Parathyroid adenoma (tissue), 2 donors: ENCODE data around the gene HHLA2.

ENCODE experiments used
- H2AFZ ChIP-seq: fragments of 300-600 bp; sonication (generic); one replicate; pipeline ENCODE4 v1.7.0; 2017; ENCODE audit warnings: antibody characterized with exemption, mild to moderate bottlenecking
- H3K27ac ChIP-seq: fragments of 300-600 bp; sonication (generic); one replicate; pipeline ENCODE4 v1.7.0; 2017
- H3K27me3 ChIP-seq: fragments of 300-600 bp; sonication (generic); one replicate; pipeline ENCODE4 v1.7.0; 2017; ENCODE audit warnings: low read length; ENCODE audit not compliant: control insufficient read depth, insufficient read depth
- H3K36me3 ChIP-seq: fragments of 300-600 bp; sonication (generic); one replicate; pipeline ENCODE4 v1.7.0; 2017; ENCODE audit warnings: low read length; ENCODE audit not compliant: control insufficient read depth, insufficient read depth
- H3K4me1 ChIP-seq: fragments of 300-600 bp; sonication (generic); one replicate; pipeline ENCODE4 v1.7.0; 2017; ENCODE audit warnings: control low read depth
- H3K4me2 ChIP-seq: fragments of 300-600 bp; sonication (generic); one replicate; pipeline ENCODE4 v1.7.0; 2017; ENCODE audit warnings: low read length
- H3K4me3 ChIP-seq: fragments of 300-600 bp; sonication (generic); one replicate; pipeline ENCODE4 v1.7.0; 2017; ENCODE audit warnings: low read depth, low read length
- H3K79me2 ChIP-seq: fragments of 300-600 bp; sonication (generic); one replicate; pipeline ENCODE4 v1.7.0; 2017; ENCODE audit warnings: control low read depth
- H3K9ac ChIP-seq: fragments of 300-600 bp; sonication (generic); one replicate; pipeline ENCODE4 v1.7.0; 2017; ENCODE audit warnings: mild to moderate bottlenecking
- H3K9me3 ChIP-seq: fragments of 300-600 bp; sonication (generic); one replicate; pipeline ENCODE4 v1.7.0; 2017; ENCODE audit warnings: low read length; ENCODE audit not compliant: control insufficient read depth
- CTCF ChIP-seq: fragments of 300-600 bp; sonication (generic); IDR thresholded peaks from one replicate; pipeline ENCODE4 v1.7.0; 2017; ENCODE audit warnings: antibody characterized with exemption, mild to moderate bottlenecking
- donor health status: primary hyperparathyroidism.

HHLA2 gene

GRCh38 chr3:108319428-108320082 is 23.2 kb downstream of the HHLA2 start:
- Histone ChIP-seq H2AFZ (no peak overlapping the region), H3K27ac (no peak overlapping the region), H3K36me3 (no peaks in the 10 kb centered on the region), H3K4me1 (no peaks in the 10 kb centered on the region), H3K79me2 (no peaks in the 10 kb centered on the region), H3K4me2 (no peak overlapping the region), H3K4me3 (no peak overlapping the region), H3K27me3 (no peaks in the 10 kb centered on the region), H3K9me3 (no peaks in the 10 kb centered on the region), H3K9ac (no peak overlapping the region)
- no peak for TF ChIP-seq CTCF

- no peak for TF ChIP-seq CTCF
- Histone ChIP-seq H3K36me3 (no peaks in the 10 kb centered on the region), H3K9ac (no peak overlapping the region), H3K4me2 (no peak overlapping the region), H3K4me3 (no peak overlapping the region), H3K4me1 (no peaks in the 10 kb centered on the region), H3K79me2 (no peaks in the 10 kb centered on the region), H3K27ac (no peak overlapping the region), H3K9me3 (no peaks in the 10 kb centered on the region), H3K27me3 (no peaks in the 10 kb centered on the region), H2AFZ (no peak overlapping the region)
Observed at GRCh38 chr3:108320746-108321350, 24.5 kb downstream of the HHLA2 start.

- no peak for TF ChIP-seq CTCF
- no peak overlapping the region for H3K4me3 ChIP-seq
- H3K4me1 ChIP-seq, result no peaks in the 10 kb centered on the region
- H3K9ac ChIP-seq, result no peak overlapping the region
- no peaks in the 10 kb centered on the region for H3K27me3 ChIP-seq
- H3K4me2 ChIP-seq, result no peak overlapping the region
- H3K9me3 ChIP-seq, result no peaks in the 10 kb centered on the region
- H3K27ac ChIP-seq, result no peak overlapping the region
- H3K79me2 ChIP-seq, result no peaks in the 10 kb centered on the region
- H3K36me3 ChIP-seq, result no peaks in the 10 kb centered on the region
- H2AFZ ChIP-seq, result no peak overlapping the region
Observed at GRCh38 chr3:108322352-108322751, 26.0 kb downstream of the HHLA2 start.

- Histone ChIP-seq H3K4me2 (no peak overlapping the region), H3K4me3 (no peak overlapping the region), H3K27ac (no peak overlapping the region), H3K27me3 (no peaks in the 10 kb centered on the region), H3K36me3 (no peaks in the 10 kb centered on the region), H3K9ac (no peak overlapping the region), H3K4me1 (no peaks in the 10 kb centered on the region), H3K79me2 (no peaks in the 10 kb centered on the region), H2AFZ (no peak overlapping the region), H3K9me3 (no peaks in the 10 kb centered on the region)
- TF ChIP-seq CTCF, result no peak
Observed at GRCh38 chr3:108324177-108324576, 27.8 kb downstream of the HHLA2 start.

GRCh38 chr3:108327168-108327567 is 30.8 kb downstream of the HHLA2 start:
- Histone ChIP-seq H3K4me2 (no peak overlapping the region), H3K9ac (no peak overlapping the region), H3K4me1 (no peaks in the 10 kb centered on the region), H2AFZ (no peak overlapping the region), H3K36me3 (no peaks in the 10 kb centered on the region), H3K4me3 (no peak overlapping the region), H3K27ac (no peak overlapping the region), H3K79me2 (no peaks in the 10 kb centered on the region), H3K27me3 (no peaks in the 10 kb centered on the region), H3K9me3 (no peaks in the 10 kb centered on the region)
- no peak for TF ChIP-seq CTCF
